Ovary (tissue), 9 donors: ENCODE results near the gene SIGLEC11. TPM values are rescaled to one million over a fixed set of nuclear protein-coding genes. Genes with fewer than 3 reads are reported as not detected.
A peak's percentile ranks its signal among the peaks of the same experiment; 100 is the strongest.

Experiments
- DNase-seq, 5 donors: peaks; one replicate each; pipeline ENCODE4 v3.0.0-alpha.2; 2019 to 2020
- H3K27ac ChIP-seq, 2 donors: fragments of 200-600 bp; one replicate each; pipeline versions ENCODE4 v1.5.1 to v1.8.0; 2019 to 2022
- H3K27me3 ChIP-seq: fragments of 200-600 bp; one replicate; pipeline ENCODE4 v1.8.0; 2022
- H3K36me3 ChIP-seq: fragments of 200-600 bp; sonication (generic); one replicate; pipeline ENCODE4 v1.5.1; 2019
- H3K4me1 ChIP-seq: one replicate; pipeline ENCODE4 v1.8.1; 2013; ENCODE audit warnings: mild to moderate bottlenecking, moderate library complexity; ENCODE audit not compliant: insufficient read depth
- H3K4me3 ChIP-seq: fragments of 200-600 bp; sonication (generic); one replicate; pipeline ENCODE4 v1.5.1; 2017
- H3K9me3 ChIP-seq, 2 donors: fragments of 200-600 bp in 1 of 2; sonication (generic) in 1 of 2; one replicate each; pipeline versions ENCODE4 v1.5.1 to v1.8.1; 2013 to 2019; ENCODE audit warnings: mild to moderate bottlenecking in 1 of 2, moderate library complexity in 1 of 2
- EP300 ChIP-seq: sonication (generic); formaldehyde crosslinking; IDR thresholded peaks from one replicate; pipeline ENCODE4 v1.6.1; 2017; ENCODE audit warnings: antibody characterized with exemption
- POLR2A ChIP-seq: fragments of 450-650 bp; IDR thresholded peaks from one replicate; pipeline ENCODE4 v1.6.1; 2017; ENCODE audit warnings: antibody characterized with exemption, mild to moderate bottlenecking, moderate library complexity
- WGBS, 3 donors: extraction: QIAGEN DNeasy Blood & Tissue Kit in 1 of 3; methylation state at CpG; one replicate each; pipeline versions ENCODE4 v1.1.5 to v1.1.7; 2013 to 2017; 5-methylcytosine and 5-hydroxymethylcytosine counted together
- intact Hi-C, 4 donors: fragments of 100-400 bp; cut with DNase I; formaldehyde crosslinking; loops; one replicate each; pipeline versions ENCODE4 v1.11.0 to v1.15.1; 2022 to 2023
- polyA plus RNA-seq, 2 donors: library from polyadenylated mRNA; stranded (reverse); fragments of 200-250 nt in 1 of 2; fragments of 350-450 nt in 1 of 2; fragmentation: Illumina TruSeq in 1 of 2; extraction: RNeasy Lipid Tissue Mini Kit (QIAGEN cat#74804) in 1 of 2; gene quantifications; one replicate each; pipeline ENCODE4 v1.2.3, GENCODE V29; 2013 to 2014
- total RNA-seq, 7 donors: library from RNA; depleted of rRNA in 2 of 7; stranded (reverse); fragments of >200 nt in 2 of 7; fragmentation: NEBNext Ultra II Directional in 3 of 7; extraction: Animal tissue kit (Norgen Biotek cat#: 25700) in 3 of 7; gene quantifications; one replicate each; pipeline versions ENCODE4 v1.1.0 to v1.2.4, GENCODE V29; 2016 to 2023
- TF ChIP-seq, protein P1 (sequence below), 3 donors: fragments of 450-650 bp in 2 of 3; fragments of 200-600 bp in 1 of 3; IDR thresholded peaks; one replicate each; pipeline versions ENCODE4 v1.5.1 to v1.8.0; 2016 to 2022; ENCODE audit warnings: antibody characterized with exemption in 3 of 3, mild to moderate bottlenecking in 1 of 3
- donor health status: DM: no; HTN: no; CAD: no; lungs with moderate emphysema.
- donor health status: DM: no; HTN: no; CAD: no.
- donor health status: Bipolar disorder and iron deficiency.
- donor health status: DM: yes; HTN: yes; CAD: no.
- donor health status: DM: no; HTN: no; CAD: no.
- donor health status: DM: yes; HTN: yes; CAD: no.

Gene SIGLEC11
- total and polyA plus RNA-seq, 9 donors, result 43.3 to 117 (median 77.6) TPM

DNA sequence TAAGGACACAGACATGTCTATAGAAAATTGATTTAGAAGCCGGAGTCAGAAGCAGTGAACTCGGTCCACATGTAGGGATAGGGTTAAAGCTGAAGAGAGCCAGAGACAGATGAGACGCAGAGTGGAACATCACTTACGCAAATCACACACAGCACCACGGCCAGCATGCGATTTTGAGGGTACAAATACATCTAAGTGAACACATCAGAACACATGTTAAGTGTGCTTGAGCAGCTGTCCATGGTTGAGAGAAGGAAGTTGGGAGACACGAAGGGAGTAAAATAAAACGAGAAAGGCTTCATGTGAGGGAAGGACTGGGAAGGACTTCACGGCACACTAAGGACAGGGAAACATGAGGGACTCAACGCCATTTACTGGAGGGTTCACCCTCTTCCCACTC, 25.4 kb upstream of the SIGLEC11 start:
- Histone ChIP-seq H3K27me3 (no peaks in the 10 kb centered on the region), H3K27ac (no peak overlapping the region), H3K9me3 (no peaks in the 10 kb centered on the region), H3K4me3 (no peak overlapping the region), H3K36me3 (no peaks in the 10 kb centered on the region), H3K4me1 (peaks cover 7% of the 10 kb centered on the region)
- intact Hi-C loops, result no loop called here
- WGBS, 3 donors, result 88 to 90% (median 89%) methylated on average over 10 of the region's 10 CpGs
- no peak for DNase-seq
- TF ChIP-seq POLR2A (no peak), EP300 (no peak)
- TF ChIP-seq, protein P1, sequence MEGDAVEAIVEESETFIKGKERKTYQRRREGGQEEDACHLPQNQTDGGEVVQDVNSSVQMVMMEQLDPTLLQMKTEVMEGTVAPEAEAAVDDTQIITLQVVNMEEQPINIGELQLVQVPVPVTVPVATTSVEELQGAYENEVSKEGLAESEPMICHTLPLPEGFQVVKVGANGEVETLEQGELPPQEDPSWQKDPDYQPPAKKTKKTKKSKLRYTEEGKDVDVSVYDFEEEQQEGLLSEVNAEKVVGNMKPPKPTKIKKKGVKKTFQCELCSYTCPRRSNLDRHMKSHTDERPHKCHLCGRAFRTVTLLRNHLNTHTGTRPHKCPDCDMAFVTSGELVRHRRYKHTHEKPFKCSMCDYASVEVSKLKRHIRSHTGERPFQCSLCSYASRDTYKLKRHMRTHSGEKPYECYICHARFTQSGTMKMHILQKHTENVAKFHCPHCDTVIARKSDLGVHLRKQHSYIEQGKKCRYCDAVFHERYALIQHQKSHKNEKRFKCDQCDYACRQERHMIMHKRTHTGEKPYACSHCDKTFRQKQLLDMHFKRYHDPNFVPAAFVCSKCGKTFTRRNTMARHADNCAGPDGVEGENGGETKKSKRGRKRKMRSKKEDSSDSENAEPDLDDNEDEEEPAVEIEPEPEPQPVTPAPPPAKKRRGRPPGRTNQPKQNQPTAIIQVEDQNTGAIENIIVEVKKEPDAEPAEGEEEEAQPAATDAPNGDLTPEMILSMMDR (IDR thresholded peaks at IDR 0.05), result no peak

DNA sequence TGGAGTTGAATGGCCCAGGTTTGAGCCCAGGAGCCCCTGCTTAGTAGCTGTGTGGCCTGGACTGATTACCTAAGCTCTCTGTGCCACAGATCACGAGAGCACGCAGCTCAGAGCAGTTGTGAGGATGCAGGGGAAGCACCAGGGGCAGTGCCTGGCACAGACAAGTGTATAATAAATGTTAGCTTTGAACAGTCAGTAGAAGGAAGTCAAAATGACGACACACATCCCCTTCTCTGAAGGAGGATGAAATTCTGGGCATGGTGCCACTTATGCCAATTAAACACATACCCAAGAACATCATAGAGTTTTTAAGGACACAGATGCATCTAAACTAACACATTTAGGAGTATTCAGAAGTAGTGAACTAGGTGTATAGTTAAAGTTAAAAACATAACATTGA, 24.9 kb upstream of the SIGLEC11 start:
- H3K27me3 ChIP-seq, result no peaks in the 10 kb centered on the region

DNA sequence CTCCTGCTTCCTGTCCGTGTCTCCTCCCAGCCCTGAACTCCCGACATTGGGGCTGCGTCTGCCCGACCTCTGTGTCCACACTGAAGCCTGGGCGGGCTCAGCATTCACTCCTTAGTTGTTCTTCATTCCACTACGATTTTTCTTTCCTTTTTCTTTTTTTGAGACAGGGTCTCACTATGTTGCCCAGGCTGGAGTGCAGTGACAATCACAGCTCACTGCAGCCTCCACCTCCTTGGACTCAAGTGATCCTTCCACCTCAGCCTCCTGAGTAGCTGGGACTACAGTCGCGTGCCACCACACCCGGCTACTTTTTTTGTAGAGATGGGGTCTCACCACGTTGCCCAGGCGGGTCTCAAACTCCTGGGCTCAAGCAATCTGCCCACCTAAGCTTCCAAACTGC, 23.5 kb upstream of the SIGLEC11 start:
- H3K27me3 ChIP-seq, result no peaks in the 10 kb centered on the region
- WGBS, 3 donors, result 82 to 88% (median 84%) methylated on average over 11 of the region's 11 CpGs
- H3K4me1 ChIP-seq, result peaks cover 7% of the 10 kb centered on the region
- intact Hi-C loops, result loop anchor here in 2 of 4 donors (2.0 to 5.0 kb wide), 2 partner anchors 47 to 48 kb away; no protein-coding TSS in a partner anchor
- no peaks in the 10 kb centered on the region for H3K36me3 ChIP-seq
- TF ChIP-seq, protein P1 (IDR thresholded peaks at IDR 0.05), result no peak
- no peak for TF ChIP-seq POLR2A
- TF ChIP-seq EP300, result no peak
- no peaks in the 10 kb centered on the region for H3K9me3 ChIP-seq
- no peak overlapping the region for H3K4me3 ChIP-seq
- no peak for DNase-seq
- no peak overlapping the region for H3K27ac ChIP-seq

More for the DNA sequence above, 24.9 kb upstream of the SIGLEC11 start:
- no peak for DNase-seq
- H3K4me1 ChIP-seq, result peaks cover 7% of the 10 kb centered on the region
- no peak overlapping the region for H3K27ac ChIP-seq
- no peaks in the 10 kb centered on the region for H3K9me3 ChIP-seq
- 84 to 85% (median 84%) methylated on average over 3 of the region's 3 CpGs for WGBS, 3 donors
- TF ChIP-seq POLR2A, result no peak
- TF ChIP-seq, protein P1 (IDR thresholded peaks at IDR 0.05), result no peak
- no peak for TF ChIP-seq EP300
- intact Hi-C loops, result loop anchor here in 1 of 4 donors (2.0 kb wide), 1 partner anchor 49 kb away; no protein-coding TSS in a partner anchor
- H3K4me3 ChIP-seq, result no peak overlapping the region
- no peaks in the 10 kb centered on the region for H3K36me3 ChIP-seq

DNA sequence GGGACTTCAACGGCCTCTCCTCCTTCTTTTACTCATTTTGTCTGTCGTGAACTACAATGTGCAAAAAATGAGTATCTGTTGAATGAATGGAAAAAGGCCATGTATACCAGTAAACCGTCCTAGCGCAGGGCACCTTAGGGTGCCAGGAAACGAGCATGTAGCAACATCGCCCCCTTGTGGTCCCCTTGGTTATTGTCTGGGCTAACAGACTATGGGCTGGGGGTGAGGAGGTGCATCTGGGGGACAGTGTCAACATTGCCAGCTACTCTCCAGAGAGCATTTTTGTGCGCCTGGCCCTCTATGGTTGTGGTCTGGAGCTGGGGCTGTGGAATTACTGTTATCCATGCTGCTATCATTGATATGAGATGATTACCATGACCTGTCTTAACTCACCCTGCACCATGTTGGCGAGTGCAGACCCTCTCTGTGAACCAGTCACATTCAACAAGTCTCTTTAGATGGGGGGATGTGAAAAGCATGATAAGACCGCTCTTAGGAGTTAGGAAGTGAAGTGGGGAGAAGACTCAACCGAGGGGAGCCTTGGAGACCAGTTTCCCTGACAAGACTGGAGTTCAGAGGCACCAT, 22.8 kb upstream of the SIGLEC11 start:
- peaks cover 10% of the 10 kb centered on the region for H3K4me1 ChIP-seq
- no peak overlapping the region for H3K27ac ChIP-seq
- WGBS, 3 donors, result 24 to 29% (median 27%) methylated on average over 10 of the region's 10 CpGs
- intact Hi-C loops, result loop anchor here in 3 of 4 donors (2.0 to 5.0 kb wide), 2 partner anchors 46 to 47 kb away; no protein-coding TSS in a partner anchor
- no peak overlapping the region for H3K4me3 ChIP-seq
- no peaks in the 10 kb centered on the region for H3K36me3 ChIP-seq
- no peaks in the 10 kb centered on the region for H3K27me3 ChIP-seq
- DNase-seq, result peak; percentile 66 to 85 (median 79)
- TF ChIP-seq EP300 (no peak), POLR2A (no peak)
- TF ChIP-seq, protein P1 (IDR thresholded peaks at IDR 0.05), result peak; percentile 76 to 94 (median 94)
- no peaks in the 10 kb centered on the region for H3K9me3 ChIP-seq
